Measurements from ENCODE around the gene UBAP1.
"Not testable (repeated sequence)": the region's sequence is repeated elsewhere in the genome, so short reads cannot be mapped to it uniquely, and the experiment has no call there.

UBAP1 gene

GRCh38 chr9:34271265-34272006 is 92.6 kb downstream of the UBAP1 start:
- no peak for DNase-seq

GRCh38 chr9:34272101-34272541 is 93.3 kb downstream of the UBAP1 start:
- DNase-seq: no peak

- DNase-seq: not testable (repeated sequence)
Observed at GRCh38 chr9:34273588-34273987, 94.7 kb downstream of the UBAP1 start.

GRCh38 chr9:34275811-34276210 is 97.0 kb downstream of the UBAP1 start:
- DNase-seq: no peak

GRCh38 chr9:34276772-34277171 is 97.9 kb downstream of the UBAP1 start:
- DNase-seq: no peak

- DNase-seq: no peak
Observed at GRCh38 chr9:34279411-34279810, 100.6 kb downstream of the UBAP1 start.

GRCh38 chr9:34282096-34282495 is 103.3 kb downstream of the UBAP1 start:
- DNase-seq: no peak

- DNase-seq: no peak
Observed at GRCh38 chr9:34289159-34289558, 110.3 kb downstream of the UBAP1 start.

- DNase-seq: no peak
Observed at GRCh38 chr9:34291023-34291422, 112.2 kb downstream of the UBAP1 start.

GRCh38 chr9:34291423-34291822 is 112.6 kb downstream of the UBAP1 start:
- no peak for DNase-seq

- DNase-seq: no peak
Observed at GRCh38 chr9:34292552-34292951, 113.7 kb downstream of the UBAP1 start.

GRCh38 chr9:34301064-34301463 is 122.2 kb downstream of the UBAP1 start:
- DNase-seq: not testable (repeated sequence)

Data from CD4-positive, alpha-beta T cell treated with Interleukin-4 for 4 hours (primary cell).